Measurements from ENCODE around the gene WNK3. TPM values are rescaled to one million over a fixed set of nuclear protein-coding genes. Genes with fewer than 3 reads are reported as not detected.

Gene WNK3
- total RNA-seq, 2 donors from 2014 or later: 0.15 to 0.21 TPM

GRCh38 chrX:54173791-54174190 lies 184.1 kb downstream of the WNK3 start:
- ATAC-seq: no peak
- Mint-ChIP-seq H3K4me1 (peaks cover 13% of the 10 kb centered on the region), H3K27ac (no peak overlapping the region), H3K27me3 (no peaks in the 10 kb centered on the region), H3K36me3 (ENCODE audit: low read depth) (peaks cover 4% of the 10 kb centered on the region), H3K4me3 (no peak overlapping the region)
- no peaks in the 10 kb centered on the region for H3K9me3 ChIP-seq (ENCODE audit: control insufficient read depth, low read length, poor library complexity, severe bottlenecking)
- no peak for DNase-seq

DNA sequence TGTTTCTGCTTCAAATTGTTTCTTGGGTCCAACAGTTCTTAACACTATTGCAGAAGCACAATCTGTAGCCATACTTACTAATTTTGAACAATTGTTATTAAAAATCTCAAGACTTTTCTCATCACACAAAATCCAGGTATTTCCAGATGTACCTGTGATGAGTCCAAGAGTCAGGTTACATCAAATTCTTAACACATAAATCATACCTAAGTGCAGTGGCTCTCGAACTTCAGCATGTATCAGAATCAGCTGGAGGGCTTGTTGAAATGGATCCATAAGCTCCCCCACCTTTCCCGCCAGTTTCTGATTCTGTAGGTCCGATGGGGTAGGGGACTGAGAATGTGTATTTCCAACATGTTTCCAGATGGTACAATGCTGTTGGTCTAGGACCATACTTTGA lies 185.4 kb downstream of the WNK3 start:
- Mint-ChIP-seq H3K27me3 (no peaks in the 10 kb centered on the region), H3K4me3 (no peak overlapping the region), H3K36me3 (ENCODE audit: low read depth) (peaks cover 4% of the 10 kb centered on the region), H3K4me1 (peaks cover 5% of the 10 kb centered on the region), H3K27ac (no peak overlapping the region)
- no peak for DNase-seq
- no peak for ATAC-seq
- no peaks in the 10 kb centered on the region for H3K9me3 ChIP-seq (ENCODE audit: control insufficient read depth, low read length, poor library complexity, severe bottlenecking)

GRCh38 chrX:54171527-54172250 lies 186.2 kb downstream of the WNK3 start:
- Mint-ChIP-seq H3K27ac (peak overlapping the region; percentile 65), H3K4me1 (no peaks in the 10 kb centered on the region), H3K36me3 (ENCODE audit: low read depth) (no peaks in the 10 kb centered on the region), H3K4me3 (no peak overlapping the region), H3K27me3 (no peaks in the 10 kb centered on the region)
- ATAC-seq (no peak), DNase-seq (no peak)
- H3K9me3 ChIP-seq (ENCODE audit: control insufficient read depth, low read length, poor library complexity, severe bottlenecking): no peaks in the 10 kb centered on the region

- ATAC-seq (no peak), DNase-seq (no peak)
- no peaks in the 10 kb centered on the region for H3K27me3 Mint-ChIP-seq
- H3K4me3 Mint-ChIP-seq: no peak overlapping the region
- H3K36me3 Mint-ChIP-seq (ENCODE audit: low read depth): no peaks in the 10 kb centered on the region
- H3K27ac Mint-ChIP-seq: peak overlapping the region; percentile 65
- no peaks in the 10 kb centered on the region for H3K9me3 ChIP-seq (ENCODE audit: control insufficient read depth, low read length, poor library complexity, severe bottlenecking)
- H3K4me1 Mint-ChIP-seq: no peaks in the 10 kb centered on the region
Observed at GRCh38 chrX:54171091-54171490, 186.8 kb downstream of the WNK3 start.

DNA sequence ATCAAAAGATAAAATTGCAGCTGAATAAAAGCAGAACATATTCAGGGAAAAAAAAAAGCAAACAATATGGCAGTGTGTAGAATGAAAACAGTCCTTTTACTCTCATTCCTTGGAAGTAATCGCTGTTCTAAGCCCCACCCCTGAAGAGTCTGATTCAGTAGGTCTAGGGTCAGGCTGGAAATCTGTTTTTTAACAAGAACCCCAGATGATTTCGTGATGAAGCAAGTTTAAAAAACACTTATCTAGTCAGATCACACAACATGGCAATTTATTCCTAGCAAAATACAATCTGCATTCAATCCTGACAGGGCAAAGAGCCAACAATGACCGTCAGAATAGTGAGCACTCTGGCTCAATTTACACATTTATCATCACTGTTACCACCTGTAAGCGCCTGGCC lies 190.9 kb downstream of the WNK3 start:
- H3K9me3 ChIP-seq (ENCODE audit: control insufficient read depth, low read length, poor library complexity, severe bottlenecking): no peaks in the 10 kb centered on the region
- DNase-seq (no peak), ATAC-seq (no peak)
- Mint-ChIP-seq H3K36me3 (ENCODE audit: low read depth) (no peaks in the 10 kb centered on the region), H3K4me3 (no peak overlapping the region), H3K4me1 (no peaks in the 10 kb centered on the region), H3K27ac (no peak overlapping the region), H3K27me3 (no peaks in the 10 kb centered on the region)

GRCh38 chrX:54157561-54157960 lies 200.3 kb downstream of the WNK3 start:
- ATAC-seq: no peak
- DNase-seq: no peak
- H3K9me3 ChIP-seq (ENCODE audit: control insufficient read depth, low read length, poor library complexity, severe bottlenecking): no peaks in the 10 kb centered on the region
- no peaks in the 10 kb centered on the region for H3K27me3 Mint-ChIP-seq
- peaks cover 2% of the 10 kb centered on the region for H3K4me1 Mint-ChIP-seq
- no peak overlapping the region for H3K4me3 Mint-ChIP-seq
- H3K27ac Mint-ChIP-seq: no peak overlapping the region
- H3K36me3 Mint-ChIP-seq (ENCODE audit: low read depth): peaks cover 9% of the 10 kb centered on the region

Other genes starting within 250 kb of the WNK3 start
- 10 to 100 TPM; 13.5 to 14.0 TPM for gene FAM120C, start 174.8 kb downstream of the WNK3 start, total RNA-seq
- gene TSR2, start 82.4 kb upstream of the WNK3 start, total RNA-seq: 10 to 100 TPM; 33.5 to 33.9 TPM
- gene FGD1, start 138.2 kb upstream of the WNK3 start, total RNA-seq: under 1 TPM in 1 of 2 donors, not detected in 1; 0.05 TPM
- 10 to 100 TPM; 35.9 to 38.2 TPM for gene GNL3L, start 172.2 kb upstream of the WNK3 start, total RNA-seq

Measured in T-helper 17 cell (primary cell).